Measurements from ENCODE around the gene LCE1F.

GRCh38 chr1:152758636-152759035, 16.3 kb upstream of the LCE1F start:
- TF ChIP-seq, protein P1, sequence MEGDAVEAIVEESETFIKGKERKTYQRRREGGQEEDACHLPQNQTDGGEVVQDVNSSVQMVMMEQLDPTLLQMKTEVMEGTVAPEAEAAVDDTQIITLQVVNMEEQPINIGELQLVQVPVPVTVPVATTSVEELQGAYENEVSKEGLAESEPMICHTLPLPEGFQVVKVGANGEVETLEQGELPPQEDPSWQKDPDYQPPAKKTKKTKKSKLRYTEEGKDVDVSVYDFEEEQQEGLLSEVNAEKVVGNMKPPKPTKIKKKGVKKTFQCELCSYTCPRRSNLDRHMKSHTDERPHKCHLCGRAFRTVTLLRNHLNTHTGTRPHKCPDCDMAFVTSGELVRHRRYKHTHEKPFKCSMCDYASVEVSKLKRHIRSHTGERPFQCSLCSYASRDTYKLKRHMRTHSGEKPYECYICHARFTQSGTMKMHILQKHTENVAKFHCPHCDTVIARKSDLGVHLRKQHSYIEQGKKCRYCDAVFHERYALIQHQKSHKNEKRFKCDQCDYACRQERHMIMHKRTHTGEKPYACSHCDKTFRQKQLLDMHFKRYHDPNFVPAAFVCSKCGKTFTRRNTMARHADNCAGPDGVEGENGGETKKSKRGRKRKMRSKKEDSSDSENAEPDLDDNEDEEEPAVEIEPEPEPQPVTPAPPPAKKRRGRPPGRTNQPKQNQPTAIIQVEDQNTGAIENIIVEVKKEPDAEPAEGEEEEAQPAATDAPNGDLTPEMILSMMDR (IDR thresholded peaks at IDR 0.05) = no peak
- no peak for TF ChIP-seq POLR2A (IDR thresholded peaks at IDR 0.05)

Data from right lobe of liver (tissue), 4 donors.